ENCODE results near the gene MED14. TPM values are rescaled to one million over a fixed set of nuclear protein-coding genes. Genes with fewer than 3 reads are reported as not detected.

MED14 gene
- total RNA-seq = 19.8 and 19.9 TPM in 2 replicates

DNA sequence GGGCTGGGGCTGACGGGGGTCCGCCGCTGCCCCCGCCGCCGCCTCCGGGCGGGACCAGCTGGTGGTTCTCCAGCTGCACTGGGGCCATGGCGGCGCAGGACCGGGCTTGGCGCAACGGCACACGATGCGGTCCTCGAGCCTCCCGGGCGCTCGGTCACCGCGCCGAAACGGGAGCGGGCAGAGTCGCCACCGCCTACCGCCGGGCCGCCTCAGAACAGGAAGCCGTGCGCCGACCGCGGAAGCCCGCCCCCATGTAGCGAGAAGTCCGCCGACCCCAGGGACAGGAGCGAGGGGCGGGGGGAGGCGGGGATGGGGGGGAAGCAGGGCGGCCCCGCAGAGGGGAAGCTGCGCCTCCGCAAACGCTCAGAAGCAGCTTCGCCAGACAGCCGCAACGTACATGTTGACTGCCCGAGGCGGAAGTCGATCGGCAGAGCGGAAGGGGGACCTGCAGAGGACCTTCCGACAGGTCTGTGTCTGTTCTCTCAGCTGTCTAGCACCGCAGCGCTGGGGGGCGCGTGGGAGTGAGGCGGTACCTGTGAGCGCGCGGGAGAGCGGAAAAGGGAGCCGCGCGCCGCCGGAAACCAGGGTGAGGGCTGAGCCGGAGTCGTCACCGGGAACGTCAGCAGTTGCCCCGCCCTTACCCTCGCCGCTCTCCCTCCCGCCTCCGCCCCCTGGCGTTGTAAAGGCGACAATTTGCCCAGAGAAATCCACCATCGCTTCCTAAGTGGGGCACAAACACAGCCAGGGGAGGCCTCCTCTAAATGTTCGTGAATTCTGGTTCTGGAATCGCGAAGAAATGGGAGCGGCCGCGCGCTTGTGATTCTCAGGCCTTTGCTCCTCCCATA is at the start of gene MED14:
Gene MED14 (minus strand): TSS at position 218 of the 845 bp plus-strand sequence. CDS start 130 bp downstream, at position 88.

DNA sequence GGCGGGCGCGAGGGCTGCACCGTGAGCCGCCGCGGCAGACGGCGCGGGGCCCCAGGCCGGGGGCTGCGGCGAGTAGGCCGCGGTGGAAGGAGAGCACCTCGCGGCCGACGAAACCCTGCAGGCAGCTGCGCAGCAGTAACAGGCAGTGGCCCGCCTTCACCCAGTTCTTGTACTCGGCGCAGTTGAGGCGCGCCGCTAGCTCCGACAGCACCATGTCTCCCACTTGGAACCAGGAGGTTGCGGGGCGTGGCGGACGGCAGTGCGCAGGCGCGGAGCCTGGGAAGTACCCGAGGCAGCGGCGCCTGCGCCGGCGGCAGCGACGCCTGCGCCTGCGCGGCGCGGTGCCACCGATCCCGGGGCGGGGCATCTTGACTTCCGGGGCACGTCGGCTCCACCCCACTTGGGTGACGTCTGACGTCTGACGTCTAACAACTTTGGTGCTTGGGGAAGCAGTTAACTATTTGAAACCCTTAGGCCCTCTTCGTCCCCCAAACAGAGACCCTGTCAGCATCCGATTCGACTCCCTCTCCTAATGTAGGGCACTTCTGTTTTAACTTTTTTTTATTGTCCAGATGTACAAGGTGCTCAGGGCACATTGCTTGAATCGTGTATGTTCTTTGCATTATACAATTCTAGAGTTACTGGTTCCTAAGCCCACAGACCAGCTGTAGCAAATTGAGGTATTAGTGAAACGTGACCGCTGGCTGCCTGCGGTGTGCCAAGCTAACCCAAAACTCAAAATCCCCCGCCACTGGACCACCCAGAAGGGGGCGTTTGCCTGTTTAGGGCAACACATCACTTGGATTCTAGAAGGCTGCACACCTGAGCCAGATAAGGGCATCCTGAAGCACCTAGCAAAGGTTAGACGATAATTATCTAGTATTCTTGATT is 87.8 kb downstream of the MED14 start, which contains the start of gene CXorf38:
Gene CXorf38 (minus strand): TSS at position 255 of the 891 bp plus-strand sequence. CDS start 41 bp downstream, at position 214.

GRCh38 chrX:40623139-40623536 is 112.2 kb downstream of the MED14 start, which contains the start of gene MPC1L:
Gene MPC1L, plus strand, starts transcription at chrX:40623428. Its CDS starts 138 bp downstream, at chrX:40623566.

Other genes with a start within 250 kb of the MED14 start
- gene ATP6AP2, start 154.6 kb downstream of the MED14 start, total RNA-seq = 167 and 184 TPM in 2 replicates
- not detected in 2 replicates for gene MPC1L, start 112.1 kb downstream of the MED14 start, total RNA-seq
- 9.6 and 11.7 TPM in 2 replicates for gene CXorf38, start 88.0 kb downstream of the MED14 start, total RNA-seq

Data from cardiac ventricle fibroblast (primary cell).